Endothelial cell (in vitro differentiated cells): ENCODE data around the gene PGM1. TPM values are rescaled to one million over a fixed set of nuclear protein-coding genes. Genes with fewer than 3 reads are reported as not detected.

Source experiments
- DNase-seq: peaks from one replicate; pipeline ENCODE4 v3.0.0; 2021; ENCODE audit warnings: low spot score
- H3K27ac Mint-ChIP-seq: one replicate; pipeline ENCODE4 v1.8.0; 2021; ENCODE audit warnings: mixed read lengths, inconsistent platforms; ENCODE audit not compliant: unreplicated experiment
- H3K27me3 Mint-ChIP-seq: one replicate; pipeline ENCODE4 v1.8.0; 2021; ENCODE audit warnings: mild to moderate bottlenecking, moderate library complexity, mixed read lengths, inconsistent platforms; ENCODE audit not compliant: unreplicated experiment
- H3K36me3 Mint-ChIP-seq: one replicate; pipeline ENCODE4 v1.8.0; 2021; ENCODE audit warnings: mild to moderate bottlenecking, low read depth, mixed read lengths, inconsistent platforms; ENCODE audit not compliant: unreplicated experiment
- H3K4me1 Mint-ChIP-seq: one replicate; pipeline ENCODE4 v1.8.0; 2021; ENCODE audit warnings: mild to moderate bottlenecking, mixed read lengths, inconsistent platforms; ENCODE audit not compliant: unreplicated experiment
- H3K4me3 Mint-ChIP-seq: one replicate; pipeline ENCODE4 v1.8.0; 2021; ENCODE audit warnings: mild to moderate bottlenecking, mixed read lengths, inconsistent platforms; ENCODE audit not compliant: unreplicated experiment
- H3K9me3 Mint-ChIP-seq: one replicate; pipeline ENCODE4 v1.8.0; 2021; ENCODE audit warnings: mixed read lengths, inconsistent platforms; ENCODE audit not compliant: unreplicated experiment
- total RNA-seq: library from RNA; stranded (reverse); fragmentation: NEBNext Ultra II Directional; extraction: Animal tissue kit (Norgen Biotek cat#: 25700); gene quantifications from one replicate; pipeline ENCODE4 v1.2.1, GENCODE V29; 2021; ENCODE audit not compliant: unreplicated experiment
- TF ChIP-seq, protein P1 (sequence below): fragments of 200-600 bp; sonication (generic); IDR thresholded peaks from one replicate; pipeline ENCODE4 v1.5.0; 2021; ENCODE audit warnings: antibody characterized with exemption; ENCODE audit not compliant: unreplicated experiment

PGM1 gene
- total RNA-seq, 1 donor from 2014 or later = 30.6 TPM

DNA sequence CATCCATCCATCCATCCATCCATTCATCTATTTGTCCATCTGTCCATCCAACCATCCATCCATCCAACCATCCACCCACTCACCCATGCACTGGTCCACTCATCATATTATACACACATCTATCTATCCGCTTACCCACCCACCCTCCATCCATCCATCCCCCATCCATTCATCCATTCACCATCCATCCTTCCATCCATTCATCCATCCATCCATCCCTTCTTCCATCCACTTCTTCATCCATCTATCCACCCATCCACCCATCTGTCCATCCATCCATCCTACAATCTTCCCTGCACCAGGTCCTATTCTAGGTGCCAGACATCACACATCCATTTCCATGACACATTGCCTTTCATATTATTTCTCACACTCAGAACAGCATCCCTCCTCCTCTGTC lies 93.5 kb downstream of the PGM1 start:
- TF ChIP-seq, protein P1, sequence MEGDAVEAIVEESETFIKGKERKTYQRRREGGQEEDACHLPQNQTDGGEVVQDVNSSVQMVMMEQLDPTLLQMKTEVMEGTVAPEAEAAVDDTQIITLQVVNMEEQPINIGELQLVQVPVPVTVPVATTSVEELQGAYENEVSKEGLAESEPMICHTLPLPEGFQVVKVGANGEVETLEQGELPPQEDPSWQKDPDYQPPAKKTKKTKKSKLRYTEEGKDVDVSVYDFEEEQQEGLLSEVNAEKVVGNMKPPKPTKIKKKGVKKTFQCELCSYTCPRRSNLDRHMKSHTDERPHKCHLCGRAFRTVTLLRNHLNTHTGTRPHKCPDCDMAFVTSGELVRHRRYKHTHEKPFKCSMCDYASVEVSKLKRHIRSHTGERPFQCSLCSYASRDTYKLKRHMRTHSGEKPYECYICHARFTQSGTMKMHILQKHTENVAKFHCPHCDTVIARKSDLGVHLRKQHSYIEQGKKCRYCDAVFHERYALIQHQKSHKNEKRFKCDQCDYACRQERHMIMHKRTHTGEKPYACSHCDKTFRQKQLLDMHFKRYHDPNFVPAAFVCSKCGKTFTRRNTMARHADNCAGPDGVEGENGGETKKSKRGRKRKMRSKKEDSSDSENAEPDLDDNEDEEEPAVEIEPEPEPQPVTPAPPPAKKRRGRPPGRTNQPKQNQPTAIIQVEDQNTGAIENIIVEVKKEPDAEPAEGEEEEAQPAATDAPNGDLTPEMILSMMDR = no peak
- Mint-ChIP-seq H3K27me3 (no peaks in the 10 kb centered on the region), H3K4me1 (peaks cover 7% of the 10 kb centered on the region), H3K36me3 (no peaks in the 10 kb centered on the region), H3K4me3 (no peak overlapping the region), H3K27ac (no peak overlapping the region), H3K9me3 (no peaks in the 10 kb centered on the region)
- no peak for DNase-seq

DNA sequence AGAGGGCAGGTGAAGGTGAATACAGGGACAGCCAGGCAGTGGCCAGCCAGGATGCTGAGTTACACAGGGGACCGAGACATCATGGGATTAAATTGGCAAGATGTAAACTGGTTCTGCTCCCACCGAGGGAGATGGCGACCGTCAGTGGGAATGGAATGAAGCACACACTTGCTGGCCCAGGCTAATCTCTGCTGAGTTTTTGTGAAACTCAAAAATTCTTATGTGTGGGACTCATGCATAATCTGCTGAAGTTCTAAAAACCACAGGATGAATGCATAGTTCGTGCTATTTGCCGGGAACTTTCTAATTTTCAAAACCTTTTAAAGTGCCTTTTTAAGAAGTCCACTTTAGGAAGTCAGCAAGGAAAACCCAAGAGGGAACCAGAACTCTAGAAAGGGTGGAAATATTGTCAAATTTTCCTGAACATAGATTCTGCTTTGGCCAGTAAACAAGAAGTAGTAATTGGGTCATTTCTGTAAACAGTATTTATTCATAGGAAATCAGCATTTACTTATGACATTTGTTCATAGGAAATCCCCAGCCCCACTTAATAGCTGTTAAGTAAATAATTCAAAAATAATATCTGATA lies 95.2 kb downstream of the PGM1 start:
- no peaks in the 10 kb centered on the region for H3K9me3 Mint-ChIP-seq
- no peak overlapping the region for H3K4me3 Mint-ChIP-seq
- TF ChIP-seq, protein P1 = no peak
- H3K4me1 Mint-ChIP-seq = peaks cover 7% of the 10 kb centered on the region
- no peaks in the 10 kb centered on the region for H3K27me3 Mint-ChIP-seq
- H3K27ac Mint-ChIP-seq = no peak overlapping the region
- DNase-seq = no peak
- H3K36me3 Mint-ChIP-seq = no peaks in the 10 kb centered on the region

DNA sequence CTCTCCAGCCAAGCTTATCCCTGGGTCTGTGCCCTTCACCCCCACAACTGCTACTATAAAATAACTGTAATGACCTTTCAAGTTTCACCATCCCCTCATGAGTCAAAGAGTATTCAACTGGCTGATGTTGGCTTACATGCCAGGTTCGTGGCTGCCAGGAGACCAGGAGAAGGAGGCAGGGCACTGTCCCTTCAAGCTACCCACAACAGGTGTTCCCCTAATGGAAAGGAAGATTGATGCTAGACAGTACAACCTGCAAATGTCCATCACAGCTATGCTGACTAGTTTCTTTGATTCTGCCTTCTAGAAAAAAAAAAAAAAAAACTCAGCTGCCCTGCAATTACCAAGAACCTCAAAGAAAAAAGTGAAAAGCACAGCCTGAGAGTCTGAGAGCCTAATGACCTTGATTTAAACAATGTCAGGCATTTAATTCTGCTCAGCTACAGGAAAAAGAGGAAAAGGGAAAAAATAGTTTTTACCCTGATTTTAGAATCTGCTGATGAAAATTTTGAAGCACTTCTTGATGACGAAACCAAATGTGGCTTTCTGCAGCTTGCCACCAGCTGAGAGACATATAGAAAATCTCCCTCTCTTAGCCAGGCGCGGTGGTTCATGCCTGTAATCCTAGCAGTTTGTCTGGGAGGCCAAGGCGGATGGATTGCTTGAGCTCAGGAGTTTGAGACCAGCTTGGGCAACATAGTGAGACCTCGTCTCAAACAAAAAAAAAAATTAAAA lies 97.9 kb downstream of the PGM1 start:
- peaks cover 12% of the 10 kb centered on the region for H3K4me1 Mint-ChIP-seq
- peaks cover 2% of the 10 kb centered on the region for H3K27me3 Mint-ChIP-seq
- no peak overlapping the region for H3K27ac Mint-ChIP-seq
- no peak overlapping the region for H3K4me3 Mint-ChIP-seq
- TF ChIP-seq, protein P1 = no peak
- H3K9me3 Mint-ChIP-seq = no peaks in the 10 kb centered on the region
- no peak for DNase-seq
- no peaks in the 10 kb centered on the region for H3K36me3 Mint-ChIP-seq

DNA sequence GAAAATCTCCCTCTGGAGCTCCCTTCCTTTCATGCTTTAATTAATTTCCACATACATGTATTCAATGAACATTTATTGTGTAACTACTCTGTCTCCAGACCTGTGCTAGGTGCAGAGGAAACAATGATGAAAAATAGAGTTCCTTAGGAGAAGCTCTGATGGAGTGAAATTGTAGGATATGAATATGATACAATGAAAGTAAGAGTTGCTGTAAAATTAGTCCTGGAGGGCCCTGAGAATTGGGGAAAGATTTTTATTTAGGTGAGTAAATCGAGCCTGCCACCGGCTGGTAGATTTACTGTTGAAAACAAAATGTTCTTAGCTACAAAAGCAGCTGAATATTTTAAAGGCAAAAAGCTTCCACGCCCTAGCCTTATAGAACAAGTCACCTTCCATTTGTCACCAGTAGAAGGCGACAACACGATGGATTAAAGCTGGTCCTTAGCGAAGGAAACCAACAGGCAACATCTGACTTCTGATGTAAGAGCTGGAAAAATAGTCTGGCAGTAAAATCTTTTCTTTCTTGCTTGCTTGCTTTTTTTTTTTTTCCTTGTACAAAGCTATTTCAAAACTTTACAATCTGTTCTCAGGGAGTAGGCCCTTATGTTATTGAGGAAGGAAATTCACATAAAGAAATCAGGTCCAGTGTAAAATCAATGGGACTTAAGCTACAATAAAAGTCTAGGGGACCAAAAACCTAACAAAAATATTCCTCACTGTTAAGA lies 98.7 kb downstream of the PGM1 start:
- no peak overlapping the region for H3K4me3 Mint-ChIP-seq
- H3K27ac Mint-ChIP-seq = no peak overlapping the region

More for the DNA sequence above, 98.7 kb downstream of the PGM1 start:
- Mint-ChIP-seq H3K36me3 (no peaks in the 10 kb centered on the region), H3K4me1 (peaks cover 12% of the 10 kb centered on the region), H3K27me3 (peaks cover 3% of the 10 kb centered on the region), H3K9me3 (no peaks in the 10 kb centered on the region)
- peak; percentile 58 for DNase-seq
- TF ChIP-seq, protein P1 = peak; percentile 70
